Mesenchymal stem cell (in vitro differentiated cells and primary cell): ENCODE measurements around the gene FAM241A.

ENCODE experiments used
- DNase-seq: peaks from one replicate; pipeline ENCODE4 v3.0.0-alpha.2; 2013
- H2AFZ ChIP-seq: one replicate; pipeline ENCODE4 v1.6.1; 2013; ENCODE audit warnings: low read depth, mild to moderate bottlenecking, control low read depth, inconsistent platforms, low read length, moderate library complexity
- H2AK5ac ChIP-seq: 2 replicates; pipeline ENCODE4 v1.6.1; 2013; ENCODE audit warnings: low read length, moderate library complexity, mild to moderate bottlenecking, inconsistent platforms; ENCODE audit not compliant: severe bottlenecking
- H2BK120ac ChIP-seq: one replicate; pipeline ENCODE4 v1.6.1; 2013; ENCODE audit warnings: low read depth, mild to moderate bottlenecking, inconsistent platforms, low read length, moderate library complexity
- H2BK12ac ChIP-seq, 2 experiments: one replicate each; pipeline ENCODE4 v1.6.1; 2013; ENCODE audit warnings: inconsistent platforms in 2 of 2, low read length in 2 of 2, mild to moderate bottlenecking in 2 of 2, moderate library complexity in 2 of 2, control low read depth in 1 of 2
- H2BK15ac ChIP-seq: one replicate; pipeline ENCODE4 v1.6.1; 2013; ENCODE audit warnings: mild to moderate bottlenecking, low read depth, inconsistent platforms; ENCODE audit not compliant: poor library complexity, severe bottlenecking
- H2BK5ac ChIP-seq: 2 replicates; pipeline ENCODE4 v1.6.1; 2013; ENCODE audit warnings: low read depth, mild to moderate bottlenecking, low read length, control low read depth, inconsistent platforms; ENCODE audit not compliant: poor library complexity, severe bottlenecking
- H3K14ac ChIP-seq, 2 experiments: one replicate each; pipeline ENCODE4 v1.6.1; 2013; ENCODE audit warnings: inconsistent platforms in 2 of 2, low read length in 2 of 2, control low read depth in 1 of 2, mild to moderate bottlenecking in 1 of 2, moderate library complexity in 1 of 2
- H3K18ac ChIP-seq, 2 experiments: one replicate each; pipeline ENCODE4 v1.6.1; 2013; ENCODE audit warnings: inconsistent platforms in 2 of 2, low read length in 2 of 2, control low read depth in 1 of 2, low read depth in 1 of 2, mild to moderate bottlenecking in 1 of 2
- H3K23ac ChIP-seq, 2 experiments: one replicate each; pipeline ENCODE4 v1.6.1; 2013; ENCODE audit warnings: inconsistent platforms in 2 of 2, low read length in 2 of 2, mild to moderate bottlenecking in 2 of 2, moderate library complexity in 2 of 2, control low read depth in 1 of 2
- H3K27ac ChIP-seq: 2 replicates; pipeline ENCODE4 v1.5.1; 2013; ENCODE audit warnings: mild to moderate bottlenecking, moderate library complexity, low read length, control low read depth, inconsistent platforms; ENCODE audit not compliant: poor library complexity, severe bottlenecking
- H3K27me3 ChIP-seq, 2 experiments: 2 replicates each; pipeline versions ENCODE4 v1.6.1 to v1.7.0; 2013; ENCODE audit warnings: low read length in 2 of 2, mild to moderate bottlenecking in 2 of 2, moderate library complexity in 2 of 2, control low read depth in 1 of 2, inconsistent platforms in 1 of 2; ENCODE audit not compliant: control insufficient read depth in 1 of 2, insufficient read depth in 1 of 2
- H3K36me3 ChIP-seq, 2 experiments: 2 replicates each; pipeline versions ENCODE4 v1.6.1 to v1.7.0; 2013; ENCODE audit warnings: low read length in 2 of 2, control low read depth in 1 of 2, inconsistent platforms in 1 of 2, low read depth in 1 of 2, mild to moderate bottlenecking in 1 of 2; ENCODE audit not compliant: insufficient read depth in 2 of 2, control insufficient read depth in 1 of 2
- H3K4ac ChIP-seq, 2 experiments: one replicate each; pipeline ENCODE4 v1.6.1; 2013; ENCODE audit warnings: inconsistent platforms in 2 of 2, low read length in 2 of 2, mild to moderate bottlenecking in 2 of 2, moderate library complexity in 2 of 2, control low read depth in 1 of 2, low read depth in 1 of 2
- H3K4me1 ChIP-seq: 2 replicates; pipeline ENCODE4 v1.6.1; 2013; ENCODE audit warnings: low read depth, low read length, control low read depth; ENCODE audit not compliant: control insufficient read depth, insufficient read depth
- H3K4me2 ChIP-seq: 2 replicates; pipeline ENCODE4 v1.6.1; 2013; ENCODE audit warnings: low read length, mild to moderate bottlenecking, inconsistent platforms; ENCODE audit not compliant: poor library complexity, severe bottlenecking
- H3K4me3 ChIP-seq, 2 experiments: 2 replicates each; pipeline versions ENCODE4 v1.5.1 to v1.7.0; 2013; ENCODE audit warnings: low read length in 2 of 2, mild to moderate bottlenecking in 2 of 2, control low read depth in 1 of 2, low read depth in 1 of 2; ENCODE audit not compliant: insufficient read depth in 1 of 2
- H3K79me1 ChIP-seq: replicated peaks from 2 replicates; pipeline ENCODE4 v1.6.1; 2013; ENCODE audit warnings: mild to moderate bottlenecking, control low read depth, low read length, inconsistent platforms; ENCODE audit not compliant: poor library complexity, severe bottlenecking
- H3K9ac ChIP-seq: 2 replicates; pipeline ENCODE4 v1.7.0; 2013; ENCODE audit warnings: mild to moderate bottlenecking, low read length, moderate library complexity
- H3K9me3 ChIP-seq: 2 replicates; pipeline ENCODE4 v1.7.0; 2013; ENCODE audit warnings: mild to moderate bottlenecking, low read length; ENCODE audit not compliant: control insufficient read depth
- H4K8ac ChIP-seq: one replicate; pipeline ENCODE4 v1.6.1; 2013; ENCODE audit warnings: inconsistent platforms, mild to moderate bottlenecking, low read length, moderate library complexity
- H4K91ac ChIP-seq: one replicate; pipeline ENCODE4 v1.6.1; 2013; ENCODE audit warnings: mild to moderate bottlenecking, low read length, inconsistent platforms
- WGBS: methylation state at CpG from one replicate; pipeline ENCODE4 v1.1.7; 2013; ENCODE audit warnings: mixed read lengths; 5-methylcytosine and 5-hydroxymethylcytosine counted together

The FAM241A gene

DNA sequence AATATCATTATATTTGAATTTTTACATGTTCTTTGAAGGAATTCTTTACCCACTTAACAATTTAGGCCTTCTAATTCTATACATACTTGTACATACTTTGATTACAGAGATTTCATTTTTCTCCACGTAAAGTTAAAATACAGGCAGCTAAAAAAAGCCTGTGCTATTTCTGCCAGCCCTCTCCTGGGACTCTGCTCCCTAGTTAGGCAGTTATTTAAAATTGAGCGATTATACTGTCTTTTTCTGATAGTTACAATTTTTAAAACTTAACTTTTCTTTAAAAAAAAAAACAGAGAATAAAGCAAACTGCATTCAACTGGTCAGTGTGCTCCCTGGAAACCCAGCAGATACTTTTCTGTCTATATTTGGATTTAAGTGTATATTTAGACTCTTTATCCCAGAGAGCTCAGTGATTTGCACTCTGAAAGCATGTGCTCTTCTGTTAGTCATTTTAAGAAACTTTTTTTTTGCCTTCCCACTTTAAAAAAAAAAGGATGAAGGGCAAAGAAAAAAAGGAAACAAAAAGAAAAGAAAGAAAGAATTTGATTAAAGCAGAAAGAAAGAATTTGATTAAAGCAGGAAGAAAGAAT, 18.1 kb upstream of the FAM241A start:
- Histone ChIP-seq H3K14ac (no peak overlapping the region), H3K79me1 (no peaks in the 10 kb centered on the region), H3K23ac (no peak overlapping the region), H2BK12ac (no peak overlapping the region), H3K4me3 (peak overlapping the region in 1 of 2 experiments; percentile 38), H2AFZ (no peak overlapping the region), H4K91ac (no peak overlapping the region), H3K4me1 (no peaks in the 10 kb centered on the region), H2BK15ac (no peak overlapping the region), H3K4ac (no peak overlapping the region), H2AK5ac (no peak overlapping the region), H3K18ac (no peak overlapping the region), H3K4me2 (no peak overlapping the region), H4K8ac (no peak overlapping the region), H2BK5ac (no peak overlapping the region), H3K27ac (peak overlapping the region; percentile 90), H2BK120ac (no peak overlapping the region), H3K9me3 (no peaks in the 10 kb centered on the region), H3K36me3 (no peaks in the 10 kb centered on the region), H3K27me3 (no peaks in the 10 kb centered on the region), H3K9ac (peak overlapping the region; percentile 87)
- WGBS = 38% methylated on average over 1 of the region's 2 CpGs
- DNase-seq = no peak

- no peak for DNase-seq
- H3K4me1 ChIP-seq = no peaks in the 10 kb centered on the region
- H3K9me3 ChIP-seq = no peaks in the 10 kb centered on the region
- peak overlapping the region in 1 of 2 experiments; percentile 71 for H3K18ac ChIP-seq
- H3K79me1 ChIP-seq = no peaks in the 10 kb centered on the region
- H3K27ac ChIP-seq = peak overlapping the region; percentile 90
- no peak overlapping the region for H2BK5ac ChIP-seq
- no peak overlapping the region for H3K14ac ChIP-seq
- H2BK15ac ChIP-seq = no peak overlapping the region
- no peak overlapping the region for H2AK5ac ChIP-seq
- no peak overlapping the region for H3K23ac ChIP-seq
- H2BK120ac ChIP-seq = no peak overlapping the region
- H3K4me2 ChIP-seq = peak overlapping the region; percentile 38
- no peak overlapping the region for H4K8ac ChIP-seq
- WGBS = 51% methylated on average over 2 of the region's 3 CpGs
- peak overlapping the region; percentile 87 for H3K9ac ChIP-seq
- no peak overlapping the region for H2BK12ac ChIP-seq
- H3K4me3 ChIP-seq = peak overlapping the region in 1 of 2 experiments; percentile 38
- H3K27me3 ChIP-seq = no peaks in the 10 kb centered on the region
- no peak overlapping the region for H2AFZ ChIP-seq
- H3K36me3 ChIP-seq = no peaks in the 10 kb centered on the region
- H3K4ac ChIP-seq = no peak overlapping the region
- H4K91ac ChIP-seq = no peak overlapping the region
These were observed 17.5 kb upstream of the FAM241A start for GRCh38 chr4:112127803-112128202.

GRCh38 chr4:112128452-112128851, 16.8 kb upstream of the FAM241A start:
- H3K4me2 ChIP-seq = no peak overlapping the region
- H3K23ac ChIP-seq = no peak overlapping the region
- WGBS = no CpG with 5 or more reads among the region's 2 CpGs
- H3K4me3 ChIP-seq = no peak overlapping the region
- H2BK5ac ChIP-seq = no peak overlapping the region
- H3K18ac ChIP-seq = no peak overlapping the region
- no peak overlapping the region for H2BK15ac ChIP-seq
- no peaks in the 10 kb centered on the region for H3K36me3 ChIP-seq
- no peak overlapping the region for H2BK120ac ChIP-seq
- no peak overlapping the region for H4K91ac ChIP-seq
- H4K8ac ChIP-seq = no peak overlapping the region
- no peak for DNase-seq
- H3K79me1 ChIP-seq = no peaks in the 10 kb centered on the region
- H3K27me3 ChIP-seq = no peaks in the 10 kb centered on the region
- H2BK12ac ChIP-seq = no peak overlapping the region
- no peak overlapping the region for H3K14ac ChIP-seq
- no peaks in the 10 kb centered on the region for H3K9me3 ChIP-seq
- no peak overlapping the region for H2AK5ac ChIP-seq
- H3K9ac ChIP-seq = no peak overlapping the region
- H3K4ac ChIP-seq = no peak overlapping the region
- no peaks in the 10 kb centered on the region for H3K4me1 ChIP-seq
- peak overlapping the region; percentile 66 for H3K27ac ChIP-seq
- no peak overlapping the region for H2AFZ ChIP-seq

- Histone ChIP-seq H2AFZ (no peak overlapping the region), H3K27ac (no peak overlapping the region), H3K4me2 (peak overlapping the region; percentile 28), H3K4ac (no peak overlapping the region), H2BK15ac (no peak overlapping the region), H3K36me3 (no peaks in the 10 kb centered on the region), H3K79me1 (no peaks in the 10 kb centered on the region), H3K4me1 (no peaks in the 10 kb centered on the region), H3K14ac (no peak overlapping the region), H4K8ac (no peak overlapping the region), H3K9me3 (no peaks in the 10 kb centered on the region), H3K27me3 (no peaks in the 10 kb centered on the region), H3K9ac (no peak overlapping the region), H2BK120ac (peak overlapping the region; percentile 54), H2BK12ac (no peak overlapping the region), H3K18ac (no peak overlapping the region), H4K91ac (no peak overlapping the region), H3K23ac (no peak overlapping the region), H2BK5ac (no peak overlapping the region), H3K4me3 (no peak overlapping the region), H2AK5ac (no peak overlapping the region)
- 16% methylated on average over 3 of the region's 4 CpGs for WGBS
- no peak for DNase-seq
These were observed 14.3 kb upstream of the FAM241A start for GRCh38 chr4:112130906-112131305.
